Measurements from ENCODE around the gene RIC8A. TPM values are rescaled to one million over a fixed set of nuclear protein-coding genes. Genes with fewer than 3 reads are reported as not detected.

The RIC8A gene
- total and polyA plus RNA-seq, 2 of the 13 experiments (the other 11 are each of a cell fraction or from before 2014, with no cell fraction given): 62.1 to 63.8 TPM

DNA sequence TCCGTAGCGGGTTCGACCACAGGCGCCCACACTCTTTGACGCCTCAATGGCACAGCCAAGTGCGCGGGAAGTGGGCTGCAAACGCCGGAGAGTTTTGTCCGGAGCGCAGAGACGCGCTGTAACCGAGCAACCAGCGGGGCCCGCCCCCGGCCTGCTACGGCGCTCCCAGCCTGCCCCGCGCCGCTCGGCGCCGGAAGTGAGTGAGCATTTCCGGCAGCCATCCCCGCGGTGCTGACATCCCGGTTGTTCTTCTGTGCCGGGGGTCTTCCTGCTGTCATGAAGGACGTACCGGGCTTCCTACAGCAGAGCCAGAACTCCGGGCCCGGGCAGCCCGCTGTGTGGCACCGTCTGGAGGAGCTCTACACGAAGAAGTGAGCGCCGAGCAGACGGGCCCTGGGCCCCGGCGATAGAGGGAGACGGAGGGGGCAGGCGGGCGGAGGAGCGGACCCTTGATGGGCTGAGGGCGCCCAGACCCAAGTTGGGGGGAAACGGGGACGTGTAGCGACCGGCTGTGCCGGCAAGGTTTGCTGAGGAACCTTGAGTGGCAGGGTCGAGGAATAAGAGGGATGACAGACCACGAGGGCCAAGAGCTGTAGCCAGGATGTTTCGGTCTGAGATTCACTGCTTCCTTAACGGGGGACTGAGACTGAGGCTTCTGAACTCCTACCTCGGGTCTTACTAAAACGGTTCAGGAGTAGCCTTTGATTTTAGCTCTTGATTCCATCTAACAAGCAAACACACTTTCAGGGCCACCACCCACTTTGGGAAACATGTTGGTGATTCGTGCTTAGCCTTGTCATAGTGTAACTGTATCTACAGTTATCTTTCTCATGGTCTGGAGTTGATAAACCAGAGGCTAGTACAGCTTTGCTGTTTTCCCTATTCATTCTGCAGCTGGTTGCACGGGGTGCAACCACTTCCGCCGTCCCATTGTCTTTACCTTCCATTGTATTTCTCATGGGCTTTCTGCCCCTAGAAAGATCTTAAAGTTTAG lies 29.6 kb downstream of the RIC8A start, which contains the start of gene PSMD13 (continued):
- TF ChIP-seq, protein P1, sequence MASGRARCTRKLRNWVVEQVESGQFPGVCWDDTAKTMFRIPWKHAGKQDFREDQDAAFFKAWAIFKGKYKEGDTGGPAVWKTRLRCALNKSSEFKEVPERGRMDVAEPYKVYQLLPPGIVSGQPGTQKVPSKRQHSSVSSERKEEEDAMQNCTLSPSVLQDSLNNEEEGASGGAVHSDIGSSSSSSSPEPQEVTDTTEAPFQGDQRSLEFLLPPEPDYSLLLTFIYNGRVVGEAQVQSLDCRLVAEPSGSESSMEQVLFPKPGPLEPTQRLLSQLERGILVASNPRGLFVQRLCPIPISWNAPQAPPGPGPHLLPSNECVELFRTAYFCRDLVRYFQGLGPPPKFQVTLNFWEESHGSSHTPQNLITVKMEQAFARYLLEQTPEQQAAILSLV (CRISPR knock-in tag; IDR thresholded peaks at IDR 0.05; ENCODE audit: borderline replicate concordance): peak; percentile 41; the same call in 1 of the 2 replicates
- no peak for TF ChIP-seq REST (IDR thresholded peaks at IDR 0.05; ENCODE audit: borderline replicate concordance in 1 of 2, low read depth in 1 of 2, low read length in 2 of 2)
- 0 out of 2 replicates have a peak, but pooled peaks have one; percentile 56 for TF ChIP-seq ZFP90 (CRISPR knock-in tag; IDR thresholded peaks at IDR 0.05; ENCODE audit: borderline replicate concordance)
- peak; percentile 72; the same call in 1 of the 2 replicates for TF ChIP-seq ZNF264 (CRISPR knock-in tag; IDR thresholded peaks at IDR 0.05)
- TF ChIP-seq KLF16 (CRISPR knock-in tag; IDR thresholded peaks at IDR 0.05): peak in 1 of 2 experiments; percentile 86; a peak in 2 of 4 replicates
- TF ChIP-seq ZNF768 (CRISPR knock-in tag; IDR thresholded peaks at IDR 0.05): peak; percentile 59; the same call in 1 of the 2 replicates
- TF ChIP-seq ZNF20 (CRISPR knock-in tag; IDR thresholded peaks at IDR 0.05): no peak
- no peak for TF ChIP-seq ZBTB37 (CRISPR knock-in tag; IDR thresholded peaks at IDR 0.05)
- peak; percentile 48; the same call in 1 of the 2 replicates for TF ChIP-seq ZBTB25 (CRISPR knock-in tag; IDR thresholded peaks at IDR 0.05)
- TF ChIP-seq ZBTB8A (CRISPR knock-in tag; IDR thresholded peaks at IDR 0.05; ENCODE audit: borderline replicate concordance, low read depth): no peak
- TF ChIP-seq SALL2 (CRISPR knock-in tag; IDR thresholded peaks at IDR 0.05): peak; percentile 71; the same call in 1 of the 2 replicates
- TF ChIP-seq JARID2 (CRISPR knock-in tag; IDR thresholded peaks at IDR 0.05; ENCODE audit: insufficient replicate concordance): no peak
- TF ChIP-seq ZNF234 (CRISPR knock-in tag; conservative IDR thresholded peaks at IDR 0.05): no peak
- no peak for TF ChIP-seq SYNCRIP (IDR thresholded peaks at IDR 0.05; ENCODE audit: insufficient read depth, low read depth, low read length)
- no peak for TF ChIP-seq CBX1 (IDR thresholded peaks at IDR 0.05; ENCODE audit: low read depth)
- no peak for TF ChIP-seq ZNF343 (CRISPR knock-in tag; IDR thresholded peaks at IDR 0.05)
- TF ChIP-seq, protein P2, sequence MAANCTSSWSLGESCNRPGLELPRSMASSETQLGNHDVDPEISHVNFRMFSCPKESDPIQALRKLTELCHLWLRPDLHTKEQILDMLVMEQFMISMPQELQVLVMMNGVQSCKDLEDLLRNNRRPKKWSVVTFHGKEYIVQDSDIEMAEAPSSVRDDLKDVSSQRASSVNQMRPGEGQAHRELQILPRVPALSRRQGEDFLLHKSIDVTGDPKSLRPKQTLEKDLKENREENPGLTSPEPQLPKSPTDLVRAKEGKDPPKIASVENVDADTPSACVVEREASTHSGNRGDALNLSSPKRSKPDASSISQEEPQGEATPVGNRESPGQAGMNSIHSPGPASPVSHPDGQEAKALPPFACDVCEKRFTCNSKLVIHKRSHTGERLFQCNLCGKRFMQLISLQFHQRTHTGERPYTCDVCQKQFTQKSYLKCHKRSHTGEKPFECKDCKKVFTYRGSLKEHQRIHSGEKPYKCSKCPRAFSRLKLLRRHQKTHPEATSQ (CRISPR knock-in tag; IDR thresholded peaks at IDR 0.05; ENCODE audit: borderline replicate concordance): no peak
- peak; percentile 24; the same call in 1 of the 2 replicates for TF ChIP-seq SOX5 (CRISPR knock-in tag; IDR thresholded peaks at IDR 0.05; ENCODE audit: borderline replicate concordance)
